Activated B cell treated with CpG ODN at 0.5 μM for 24 hours (primary cell): ENCODE measurements around the gene SIMC1. TPM values are rescaled to one million over a fixed set of nuclear protein-coding genes. Genes with fewer than 3 reads are reported as not detected.
"Not testable (repeated sequence)": the region's sequence is repeated elsewhere in the genome, so short reads cannot be mapped to it uniquely, and the experiment has no call there.

Experiments
- ATAC-seq: fragments of 200-7000 bp; cut with Tn5 transposase; one replicate; pipeline ENCODE4 v1.10.0; 2021; ENCODE audit warnings: low read depth, mild to moderate bottlenecking, moderate library complexity
- CTCF ChIA-PET: fragments of 350-600 bp; sonication (Branson Sonifier 250); formaldehyde crosslinking; loops from one replicate; lab custom pipeline; 2021; ENCODE audit warnings: antibody characterized with exemption; lab: Charles Lee
- POLR2A ChIA-PET: fragments of 350-600 bp; sonication (Branson Sonifier 250); formaldehyde crosslinking; loops from one replicate; lab custom pipeline; 2021; ENCODE audit warnings: antibody characterized with exemption; lab: Charles Lee
- DNase-seq: peaks from one replicate; pipeline ENCODE4 v3.0.0; 2022
- H3K27ac Mint-ChIP-seq: one replicate; pipeline ENCODE4 v1.8.0; 2020; ENCODE audit warnings: mixed read lengths
- H3K27me3 Mint-ChIP-seq: one replicate; pipeline ENCODE4 v1.8.0; 2021; ENCODE audit warnings: mixed read lengths
- H3K36me3 Mint-ChIP-seq: one replicate; pipeline ENCODE4 v1.8.0; 2021; ENCODE audit warnings: low read depth, mixed read lengths
- H3K4me1 Mint-ChIP-seq: one replicate; pipeline ENCODE4 v1.8.0; 2021; ENCODE audit warnings: mixed read lengths
- H3K4me3 Mint-ChIP-seq: one replicate; pipeline ENCODE4 v1.8.0; 2020; ENCODE audit warnings: mild to moderate bottlenecking, mixed read lengths
- H3K9me3 Mint-ChIP-seq: one replicate; pipeline ENCODE4 v1.8.0; 2020; ENCODE audit warnings: mixed read lengths
- CTCF ChIP-seq: fragments of 200-600 bp; IDR thresholded peaks from one replicate; pipeline ENCODE4 v1.8.0; 2022; ENCODE audit warnings: antibody characterized with exemption, mild to moderate bottlenecking
- intact Hi-C: fragments of 100-400 bp; cut with micrococcal nuclease; formaldehyde crosslinking; loops from one replicate; pipeline ENCODE4 v1.15.1; 2024
- total RNA-seq: library from RNA; stranded (reverse); gene quantifications from 2 replicates; pipeline ENCODE4 v1.2.3, GENCODE V29; 2022

The SIMC1 gene
- 32.1 and 35.3 TPM in 2 replicates for total RNA-seq

GRCh38 chr5:176237971-176238644 lies at the start of gene SIMC1:
Gene SIMC1, plus strand, starts transcription at chr5:176238424. Its CDS starts 85 bp downstream, at chr5:176238509.
- H3K36me3 Mint-ChIP-seq, intact Hi-C loops, CTCF ChIA-PET, H3K9me3 Mint-ChIP-seq, POLR2A ChIA-PET, H3K27me3 Mint-ChIP-seq: not testable (repeated sequence)
- DNase-seq (peak; percentile 86), ATAC-seq (peak; percentile 73)
- Mint-ChIP-seq H3K4me1 (peaks cover 16% of the 10 kb centered on the region), H3K27ac (peak within 1 kb of the TSS; percentile 91), H3K4me3 (peak within 1 kb of the TSS; percentile 84)

- Mint-ChIP-seq H3K27ac (no peak overlapping the region), H3K36me3 (no peaks in the 10 kb centered on the region), H3K9me3 (no peaks in the 10 kb centered on the region), H3K4me3 (no peak overlapping the region), H3K27me3 (peaks cover 3% of the 10 kb centered on the region), H3K4me1 (no peaks in the 10 kb centered on the region)
- ChIA-PET POLR2A (no interaction called here), CTCF (no interaction called here)
- ATAC-seq = no peak
- TF ChIP-seq CTCF = no peak
- DNase-seq = no peak
- intact Hi-C loops = no loop called here
Measured at GRCh38 chr5:176188506-176189193, 49.6 kb upstream of the SIMC1 start.

GRCh38 chr5:176189857-176190256 lies 48.4 kb upstream of the SIMC1 start:
- H3K27me3 Mint-ChIP-seq = peaks cover 3% of the 10 kb centered on the region
- H3K4me1 Mint-ChIP-seq = no peaks in the 10 kb centered on the region
- intact Hi-C loops = no loop called here
- ChIA-PET POLR2A (no interaction called here), CTCF (no interaction called here)
- H3K36me3 Mint-ChIP-seq = no peaks in the 10 kb centered on the region
- DNase-seq (no peak), ATAC-seq (no peak)
- H3K4me3 Mint-ChIP-seq = no peak overlapping the region
- TF ChIP-seq CTCF = no peak
- H3K9me3 Mint-ChIP-seq = no peaks in the 10 kb centered on the region
- H3K27ac Mint-ChIP-seq = no peak overlapping the region

- POLR2A ChIA-PET = no interaction called here
- no peak for DNase-seq
- CTCF ChIA-PET = no interaction called here
Measured at GRCh38 chr5:176190886-176191755, 47.1 kb upstream of the SIMC1 start.

More at GRCh38 chr5:176190886-176191755, 47.1 kb upstream of the SIMC1 start:
- H3K9me3 Mint-ChIP-seq = no peaks in the 10 kb centered on the region
- no peak for ATAC-seq
- no peak overlapping the region for H3K27ac Mint-ChIP-seq
- H3K27me3 Mint-ChIP-seq = peaks cover 6% of the 10 kb centered on the region
- no peaks in the 10 kb centered on the region for H3K36me3 Mint-ChIP-seq
- TF ChIP-seq CTCF = no peak
- no peaks in the 10 kb centered on the region for H3K4me1 Mint-ChIP-seq
- H3K4me3 Mint-ChIP-seq = no peak overlapping the region
- intact Hi-C loops = no loop called here
